WTC11 (cell line): Measurements from ENCODE around the gene P2RY1. TPM values are rescaled to one million over a fixed set of nuclear protein-coding genes. Genes with fewer than 3 reads are reported as not detected.

Experiments
- ATAC-seq: fragments of 200-7000 bp; cut with Tn5 transposase; 2 replicates; pipeline ENCODE4 v1.10.0; 2021; ENCODE audit warnings: mild to moderate bottlenecking, moderate library complexity
- CTCF ChIA-PET: fragments of 300-600 bp; sonication (Branson Sonifier 250); formaldehyde crosslinking; loops from one replicate; lab custom pipeline; 2021; ENCODE audit warnings: antibody characterized with exemption; lab: Charles Lee
- POLR2A ChIA-PET: fragments of 350-600 bp; sonication (Branson Sonifier 250); formaldehyde crosslinking; loops from one replicate; lab custom pipeline; 2021; ENCODE audit warnings: antibody characterized with exemption; lab: Charles Lee
- DNase-seq: peaks from one replicate; pipeline ENCODE4 v3.0.0; 2021; ENCODE audit warnings: low spot score
- H3K27ac Mint-ChIP-seq: 2 replicates; pipeline ENCODE4 v1.8.0; 2021; ENCODE audit warnings: mixed read lengths
- H3K27me3 Mint-ChIP-seq: 2 replicates; pipeline ENCODE4 v1.8.0; 2021; ENCODE audit warnings: low read depth, mild to moderate bottlenecking, moderate library complexity, mixed read lengths
- H3K36me3 Mint-ChIP-seq: 2 replicates; pipeline ENCODE4 v1.8.0; 2021; ENCODE audit warnings: mixed read lengths
- H3K4me1 Mint-ChIP-seq: 2 replicates; pipeline ENCODE4 v1.8.0; 2022; ENCODE audit warnings: mixed read lengths
- H3K4me3 Mint-ChIP-seq: 2 replicates; pipeline ENCODE4 v1.8.0; 2021; ENCODE audit warnings: mild to moderate bottlenecking, moderate library complexity, mixed read lengths
- H3K9me3 Mint-ChIP-seq: 2 replicates; pipeline ENCODE4 v1.8.0; 2021; ENCODE audit warnings: mixed read lengths
- ATF2 ChIP-seq: sonication (generic); formaldehyde crosslinking; IDR thresholded peaks from 2 replicates; pipeline ENCODE4 v1.8.1; 2022; ENCODE audit warnings: low read depth, missing genetic modification reagents, borderline replicate concordance
- CREB1 ChIP-seq: sonication (generic); formaldehyde crosslinking; IDR thresholded peaks from 2 replicates; pipeline ENCODE4 v1.8.0; 2023; ENCODE audit warnings: mild to moderate bottlenecking, missing genetic modification reagents
- CTCF ChIP-seq: fragments of 200-600 bp; IDR thresholded peaks from 2 replicates; pipeline ENCODE4 v1.8.0; 2022; ENCODE audit warnings: antibody characterized with exemption
- E2F5 ChIP-seq: sonication (generic); formaldehyde crosslinking; IDR thresholded peaks from 2 replicates; pipeline ENCODE4 v1.8.1; 2022; ENCODE audit warnings: mild to moderate bottlenecking, moderate library complexity, missing genetic modification reagents
- EMX1 ChIP-seq: fragments of 250-450 bp; sonication (Bioruptor Pico); IDR thresholded peaks from 2 replicates; pipeline ENCODE4 v1.8.0; 2021; ENCODE audit warnings: mild to moderate bottlenecking
- FOXP1 ChIP-seq: sonication (generic); formaldehyde crosslinking; IDR thresholded peaks from 2 replicates; pipeline ENCODE4 v1.8.0; 2022; ENCODE audit warnings: missing genetic modification reagents, mild to moderate bottlenecking, moderate library complexity, borderline replicate concordance
- GRHL2 ChIP-seq: fragments of 250-450 bp; sonication (Bioruptor Pico); IDR thresholded peaks from 2 replicates; pipeline ENCODE4 v1.8.0; 2022; ENCODE audit warnings: mild to moderate bottlenecking, moderate library complexity; ENCODE audit not compliant: insufficient replicate concordance, severe bottlenecking
- HMGA2 ChIP-seq: fragments of 250-450 bp; sonication (Bioruptor Pico); IDR thresholded peaks from 2 replicates; pipeline ENCODE4 v1.4.0; 2021; ENCODE audit warnings: mild to moderate bottlenecking, moderate library complexity
- JUN ChIP-seq: sonication (generic); formaldehyde crosslinking; IDR thresholded peaks from 2 replicates; pipeline ENCODE4 v1.8.0; 2023; ENCODE audit warnings: mild to moderate bottlenecking, missing genetic modification reagents
- MAX ChIP-seq: sonication (generic); formaldehyde crosslinking; IDR thresholded peaks from 2 replicates; pipeline ENCODE4 v1.8.0; 2022; ENCODE audit warnings: mild to moderate bottlenecking, missing genetic modification reagents
- MYBL2 ChIP-seq: sonication (generic); formaldehyde crosslinking; IDR thresholded peaks from 2 replicates; pipeline ENCODE4 v1.8.1; 2023; ENCODE audit warnings: mild to moderate bottlenecking, moderate library complexity, missing genetic modification reagents
- NFE2L1 ChIP-seq: sonication (generic); formaldehyde crosslinking; IDR thresholded peaks from 2 replicates; pipeline ENCODE4 v1.8.1; 2023; ENCODE audit warnings: missing genetic modification reagents
- PRRX2 ChIP-seq: fragments of 250-450 bp; sonication (Bioruptor Pico); IDR thresholded peaks from 2 replicates; pipeline ENCODE4 v1.8.0; 2021; ENCODE audit warnings: mild to moderate bottlenecking
- RELA ChIP-seq: sonication (generic); formaldehyde crosslinking; IDR thresholded peaks from 2 replicates; pipeline ENCODE4 v1.8.1; 2022; ENCODE audit warnings: missing genetic modification reagents, mild to moderate bottlenecking, borderline replicate concordance
- RORB ChIP-seq: fragments of 250-450 bp; sonication (Bioruptor Pico); IDR thresholded peaks from 2 replicates; pipeline ENCODE4 v1.9.0; 2021; ENCODE audit warnings: mild to moderate bottlenecking
- SOX15 ChIP-seq: fragments of 250-450 bp; sonication (Bioruptor Pico); IDR thresholded peaks from 2 replicates; pipeline ENCODE4 v1.9.0; 2021; ENCODE audit warnings: mild to moderate bottlenecking
- TEAD1 ChIP-seq: sonication (generic); formaldehyde crosslinking; IDR thresholded peaks from 2 replicates; pipeline ENCODE4 v1.8.0; 2022; ENCODE audit warnings: mild to moderate bottlenecking, missing genetic modification reagents
- TP53 ChIP-seq: sonication (generic); formaldehyde crosslinking; IDR thresholded peaks from 2 replicates; pipeline ENCODE4 v1.8.1; 2023; ENCODE audit warnings: mild to moderate bottlenecking, missing genetic modification reagents
- ZBTB43 ChIP-seq: sonication (generic); formaldehyde crosslinking; IDR thresholded peaks from 2 replicates; pipeline ENCODE4 v1.8.1; 2023; ENCODE audit warnings: mild to moderate bottlenecking, missing genetic modification reagents
- ZNF281 ChIP-seq: sonication (generic); formaldehyde crosslinking; IDR thresholded peaks from 2 replicates; pipeline ENCODE4 v1.8.0; 2023; ENCODE audit warnings: mild to moderate bottlenecking, missing genetic modification reagents
- ZNF317 ChIP-seq: sonication (generic); formaldehyde crosslinking; IDR thresholded peaks from 2 replicates; pipeline ENCODE4 v1.8.1; 2023; ENCODE audit warnings: low read depth, mild to moderate bottlenecking, moderate library complexity, missing genetic modification reagents, borderline replicate concordance
- ZNF425 ChIP-seq: fragments of 250-450 bp; sonication (Bioruptor Pico); conservative IDR thresholded peaks from 2 replicates; pipeline ENCODE4 v1.9.0; 2021; ENCODE audit warnings: mild to moderate bottlenecking
- total RNA-seq: library from RNA; stranded (reverse); gene quantifications from 3 replicates; pipeline ENCODE4 v1.2.3, GENCODE V29; 2021

Gene P2RY1
- total RNA-seq, 1 experiment from 2014 or later: 47.2 TPM

- Mint-ChIP-seq H3K27ac (peak overlapping the region; percentile 80), H3K27me3 (peaks cover 11% of the 10 kb centered on the region), H3K4me3 (peak overlapping the region; percentile 91), H3K36me3 (peaks cover 41% of the 10 kb centered on the region), H3K9me3 (peaks cover 3% of the 10 kb centered on the region; the same call in 1 of the 2 replicates), H3K4me1 (peaks cover 53% of the 10 kb centered on the region)
- POLR2A ChIA-PET: interaction anchor here (0.6 to 1.9 kb wide), 5 partner anchors 70 to 344 kb away, joined by 3 to 10 read pairs (median 4); no protein-coding TSS in a partner anchor
- DNase-seq (no peak), ATAC-seq (peak; percentile 2; the same call in 1 of the 2 replicates)
- CTCF ChIA-PET: interaction anchor here (1.0 to 2.2 kb wide), 6 partner anchors 29 to 261 kb away, joined by 3 to 12 read pairs (median 4); no protein-coding TSS in a partner anchor
- 0 out of 2 replicates have a peak, but pooled peaks have one; percentile 38 for TF ChIP-seq ZBTB43
- TF ChIP-seq TP53: 0 out of 2 replicates have a peak, but pooled peaks have one; percentile 14
- no peak for TF ChIP-seq MAX (CRISPR knock-in tag)
- TF ChIP-seq NFE2L1: 0 out of 2 replicates have a peak, but pooled peaks have one; percentile 1
Observed at GRCh38 chr3:152835601-152836102, 721 bp downstream of the P2RY1 start.

GRCh38 chr3:152836269-152836668 is 1.3 kb downstream of the P2RY1 start:
- peaks cover 11% of the 10 kb centered on the region for H3K27me3 Mint-ChIP-seq
- peak overlapping the region; percentile 91 for H3K4me3 Mint-ChIP-seq
- H3K4me1 Mint-ChIP-seq: peaks cover 53% of the 10 kb centered on the region
- peak overlapping the region; percentile 80 for H3K27ac Mint-ChIP-seq
- H3K36me3 Mint-ChIP-seq: peaks cover 41% of the 10 kb centered on the region
- ChIA-PET POLR2A (no interaction called here), CTCF (no interaction called here)
- TF ChIP-seq TEAD1 (no peak), HMGA2 (no peak), EMX1 (CRISPR knock-in tag) (no peak), E2F5 (no peak), ZNF317 (CRISPR knock-in tag) (no peak), ATF2 (CRISPR knock-in tag) (no peak), CREB1 (CRISPR knock-in tag) (no peak), GRHL2 (no peak)
- no peak for DNase-seq
- ATAC-seq: no peak
- H3K9me3 Mint-ChIP-seq: peaks cover 3% of the 10 kb centered on the region; the same call in 1 of the 2 replicates

GRCh38 chr3:152839511-152839910 is 4.6 kb downstream of the P2RY1 start:
- peaks cover 46% of the 10 kb centered on the region for H3K4me1 Mint-ChIP-seq
- ChIA-PET CTCF (no interaction called here), POLR2A (no interaction called here)
- no peaks in the 10 kb centered on the region for H3K9me3 Mint-ChIP-seq
- no peak for ATAC-seq
- H3K27ac Mint-ChIP-seq: no peak overlapping the region
- peaks cover 11% of the 10 kb centered on the region for H3K27me3 Mint-ChIP-seq
- DNase-seq: no peak
- H3K4me3 Mint-ChIP-seq: peak overlapping the region; percentile 91
- H3K36me3 Mint-ChIP-seq: peaks cover 47% of the 10 kb centered on the region
- TF ChIP-seq MAX (CRISPR knock-in tag): no peak
- TF ChIP-seq ZNF281 (CRISPR knock-in tag): no peak
- TF ChIP-seq JUN: no peak
- TF ChIP-seq RELA (CRISPR knock-in tag): no peak
- no peak for TF ChIP-seq CTCF
- no peak for TF ChIP-seq FOXP1 (CRISPR knock-in tag)
- TF ChIP-seq MYBL2 (CRISPR knock-in tag): no peak
- no peak for TF ChIP-seq ZNF425 (CRISPR knock-in tag)
- TF ChIP-seq PRRX2 (CRISPR knock-in tag): no peak
- no peak for TF ChIP-seq RORB (CRISPR knock-in tag)
- TF ChIP-seq SOX15 (CRISPR knock-in tag): no peak
